OCI-M2 (cell line): ENCODE data around the gene PTGER1.

ENCODE experiments used
- DNase-seq: peaks from one replicate; lab custom pipeline; 2025; ENCODE audit not compliant: unreplicated experiment; lab: John Stamatoyannopoulos, UW

The PTGER1 gene

GRCh38 chr19:14442891-14443631 lies 32.1 kb downstream of the PTGER1 start:
- DNase-seq = no peak

GRCh38 chr19:14441041-14441938 lies 33.9 kb downstream of the PTGER1 start:
- DNase-seq = no peak

GRCh38 chr19:14440049-14440448 lies 35.1 kb downstream of the PTGER1 start:
- peak; percentile 83 for DNase-seq

- DNase-seq = no peak
Measured at GRCh38 chr19:14439014-14439413, 36.1 kb downstream of the PTGER1 start.

- no peak for DNase-seq
Measured at GRCh38 chr19:14437578-14438140, 37.5 kb downstream of the PTGER1 start.

GRCh38 chr19:14435320-14436050 lies 39.7 kb downstream of the PTGER1 start:
- no peak for DNase-seq

GRCh38 chr19:14434543-14435319 lies 40.4 kb downstream of the PTGER1 start:
- DNase-seq = no peak

GRCh38 chr19:14433554-14434501 lies 41.3 kb downstream of the PTGER1 start:
- no peak for DNase-seq

GRCh38 chr19:14432791-14433553 lies 42.2 kb downstream of the PTGER1 start, which contains the start of gene PKN1:
Gene PKN1 (plus strand): TSS chr19:14433306. CDS start chr19:14433522, 216 bp downstream.
- no peak for DNase-seq

GRCh38 chr19:14430712-14431111 lies 44.4 kb downstream of the PTGER1 start:
- DNase-seq = no peak

- no peak for DNase-seq
Measured at GRCh38 chr19:14428882-14429416, 46.2 kb downstream of the PTGER1 start.

GRCh38 chr19:14427461-14427860 lies 47.7 kb downstream of the PTGER1 start:
- DNase-seq = no peak

GRCh38 chr19:14425696-14426138 lies 49.4 kb downstream of the PTGER1 start:
- peak; percentile 82 for DNase-seq
